Measurements from ENCODE around the gene PACS1.

The PACS1 gene

GRCh38 chr11:66189031-66189745 lies 119.1 kb downstream of the PACS1 start:
- DNase-seq = no peak

GRCh38 chr11:66190786-66191185 lies 120.7 kb downstream of the PACS1 start:
- DNase-seq = no peak

DNA sequence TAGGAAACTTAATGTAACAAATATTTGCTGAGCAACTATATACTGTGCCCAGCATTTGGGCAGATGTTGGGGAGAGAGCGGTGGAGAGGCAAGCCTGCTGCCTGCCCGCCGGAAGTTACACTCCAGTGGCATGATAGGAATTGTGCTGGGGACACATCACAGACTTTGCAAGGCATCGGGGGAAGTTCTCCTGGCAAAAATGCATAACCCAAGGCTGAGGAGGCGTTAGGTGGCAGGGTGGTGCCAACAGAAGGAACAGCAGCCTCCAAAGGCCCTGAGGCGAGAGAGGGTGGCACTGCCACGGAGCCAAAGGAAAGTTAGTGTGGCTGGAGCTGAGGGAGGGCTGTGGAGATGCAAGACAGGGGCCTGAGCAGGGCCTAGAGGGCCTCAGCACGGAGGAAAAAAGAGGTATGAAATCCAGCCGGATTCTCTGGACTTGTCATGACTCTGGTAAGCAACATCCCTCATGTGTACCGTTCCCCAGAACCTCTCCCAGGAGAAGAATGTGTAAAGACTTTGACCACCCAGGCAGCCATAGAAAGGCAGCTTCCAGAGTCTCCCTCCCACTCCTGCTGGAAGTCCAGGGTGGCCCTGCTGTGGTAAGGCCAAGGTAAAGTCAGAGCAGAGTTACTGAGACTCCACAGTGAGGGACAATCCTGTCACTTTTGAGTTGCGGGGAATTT lies 122.2 kb downstream of the PACS1 start:
- DNase-seq = no peak

DNA sequence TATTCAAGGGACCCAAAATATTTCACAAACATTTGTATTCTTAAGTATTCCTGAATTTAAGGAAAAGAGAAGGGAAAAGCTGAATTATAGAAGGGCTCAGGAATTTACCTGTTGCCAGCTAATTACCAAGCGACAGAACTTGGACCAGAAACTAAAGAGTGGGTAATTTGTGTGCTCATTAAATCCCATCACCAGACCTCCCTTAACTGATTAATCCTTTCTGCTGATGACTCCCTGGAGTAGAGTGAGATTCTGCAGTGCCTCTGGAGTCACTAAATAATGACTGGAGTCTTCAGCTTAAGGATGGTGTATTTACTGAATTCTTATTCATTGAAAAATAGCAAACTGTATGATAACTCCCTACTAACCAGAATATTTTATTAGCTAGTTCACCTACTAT lies 124.3 kb downstream of the PACS1 start:
- no peak for DNase-seq

- no peak for DNase-seq
Measured at GRCh38 chr11:66195867-66196266, 125.8 kb downstream of the PACS1 start.

GRCh38 chr11:66203847-66204246 lies 133.8 kb downstream of the PACS1 start:
- no peak for DNase-seq

- no peak for DNase-seq
Measured at GRCh38 chr11:66204412-66204811, 134.3 kb downstream of the PACS1 start.

DNA sequence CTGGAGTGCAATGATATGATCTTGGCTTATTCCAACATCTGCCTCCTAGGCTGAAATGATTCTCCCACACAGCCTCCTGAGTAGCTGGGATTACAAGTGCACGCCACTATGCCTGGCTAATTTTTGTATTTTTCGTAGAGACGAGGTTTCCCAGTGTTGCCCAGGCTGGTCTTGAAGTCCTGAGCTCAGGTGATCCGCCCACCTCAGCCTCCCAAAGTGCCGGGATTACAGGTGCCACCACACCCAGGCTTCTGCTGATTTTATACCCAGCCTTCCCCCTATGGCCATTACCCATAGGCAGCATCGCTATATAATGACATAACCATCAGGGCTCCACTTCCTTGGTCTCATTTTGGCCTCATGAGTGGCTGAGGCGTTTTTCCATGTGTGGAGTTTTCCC lies 137.7 kb downstream of the PACS1 start:
- DNase-seq = no peak

DNA sequence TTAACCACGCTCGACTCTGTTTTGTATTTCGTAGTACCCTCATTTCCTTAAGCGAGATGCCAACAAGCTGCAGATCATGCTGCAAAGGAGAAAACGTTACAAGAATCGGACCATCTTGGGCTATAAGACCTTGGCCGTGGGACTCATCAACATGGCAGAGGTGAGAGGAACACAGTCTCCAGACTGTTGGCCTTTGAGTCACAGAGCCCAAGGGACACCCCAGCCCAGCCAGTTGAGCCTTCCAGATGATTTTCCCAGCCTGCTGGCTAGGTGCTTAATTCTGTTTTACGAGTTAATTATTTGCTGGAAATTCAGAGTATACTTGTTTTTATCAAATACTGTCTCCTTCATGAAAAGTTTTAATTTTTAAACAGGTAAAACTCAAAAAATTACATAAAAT lies 141.0 kb downstream of the PACS1 start:
- no peak for DNase-seq

GRCh38 chr11:66216911-66217310 lies 146.8 kb downstream of the PACS1 start:
- no peak for DNase-seq

DNA sequence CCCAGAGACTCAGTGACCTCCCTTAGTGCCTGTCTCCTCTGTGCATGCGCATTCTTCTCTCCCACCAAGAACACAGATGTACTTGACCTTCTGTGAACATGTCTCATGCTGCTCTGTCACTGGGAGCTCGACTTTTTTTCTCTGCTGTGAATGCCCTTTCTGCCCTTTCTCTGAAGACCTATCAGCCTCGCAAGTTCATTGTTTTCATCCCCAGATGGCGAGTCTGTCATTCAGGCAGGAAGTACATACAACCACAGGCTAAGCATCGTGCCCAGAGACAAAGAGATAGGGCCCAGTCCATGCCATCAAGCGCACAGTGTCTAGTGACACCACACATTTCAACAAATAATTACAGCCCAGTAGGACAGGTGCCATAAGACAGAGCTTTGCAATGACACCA lies 148.0 kb downstream of the PACS1 start:
- no peak for DNase-seq

GRCh38 chr11:66218846-66219620 lies 149.0 kb downstream of the PACS1 start:
- DNase-seq = no peak

DNA sequence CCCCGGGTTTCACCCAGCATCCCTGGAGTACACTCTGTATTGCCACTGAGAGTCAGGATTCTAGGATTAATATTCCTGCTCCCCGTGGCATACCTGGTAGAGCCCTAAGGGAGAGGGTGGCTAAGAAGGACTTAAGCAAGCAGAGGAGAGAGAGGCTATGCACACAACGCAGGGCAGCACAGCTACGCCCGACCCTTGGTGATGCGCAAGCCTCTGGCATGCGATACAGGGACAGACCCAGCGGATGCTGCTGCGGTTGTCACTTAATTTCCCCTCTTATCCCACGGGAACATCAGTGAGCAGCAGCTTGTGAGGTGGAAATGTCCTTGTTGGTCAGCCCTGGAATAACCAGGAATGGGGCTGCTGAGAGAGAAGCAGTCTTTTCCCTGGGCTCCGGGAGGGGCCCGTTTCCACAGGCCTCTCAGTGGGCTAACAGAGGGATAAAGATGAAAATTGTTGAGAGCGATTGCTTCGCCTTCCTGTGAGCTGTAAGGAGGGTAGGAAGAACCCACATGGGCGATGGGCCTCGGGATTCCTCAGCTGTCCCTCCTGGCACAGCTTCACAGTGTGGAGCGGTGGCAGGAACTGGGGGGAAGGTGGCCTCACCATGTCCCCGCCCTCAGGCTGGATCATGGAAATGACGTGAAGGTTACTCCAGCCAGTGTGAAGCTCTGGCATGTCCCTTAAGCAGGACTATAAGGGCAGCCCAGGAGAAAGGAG lies 149.9 kb downstream of the PACS1 start:
- DNase-seq = no peak

GRCh38 chr11:66220566-66220935 lies 150.5 kb downstream of the PACS1 start:
- DNase-seq = no peak

DNA sequence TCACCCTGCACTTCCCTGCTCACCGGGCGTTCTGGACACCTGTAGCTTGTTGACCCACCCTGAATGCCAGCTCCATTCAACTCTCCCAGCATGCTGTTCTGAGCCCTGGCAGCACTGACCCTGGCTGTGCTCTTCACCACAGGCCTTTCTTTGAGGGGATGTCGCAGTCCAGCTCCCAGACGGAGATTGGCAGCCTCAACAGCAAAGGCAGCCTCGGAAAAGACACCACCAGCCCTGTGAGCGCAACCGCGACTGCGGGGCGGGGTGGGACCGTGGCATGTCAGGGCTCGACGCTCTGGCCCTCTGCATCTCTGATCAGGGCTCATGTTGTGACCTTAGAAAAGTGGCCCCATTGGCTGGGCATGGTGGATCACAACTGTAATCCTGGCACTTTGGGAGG lies 150.9 kb downstream of the PACS1 start:
- no peak for DNase-seq

- DNase-seq = no peak
Measured at GRCh38 chr11:66221726-66222236, 151.7 kb downstream of the PACS1 start.

- peak; percentile 88 for DNase-seq
Measured at GRCh38 chr11:66222358-66223149, 152.5 kb downstream of the PACS1 start.

- DNase-seq = no peak
Measured at GRCh38 chr11:66224226-66224855, 154.3 kb downstream of the PACS1 start.

DNA sequence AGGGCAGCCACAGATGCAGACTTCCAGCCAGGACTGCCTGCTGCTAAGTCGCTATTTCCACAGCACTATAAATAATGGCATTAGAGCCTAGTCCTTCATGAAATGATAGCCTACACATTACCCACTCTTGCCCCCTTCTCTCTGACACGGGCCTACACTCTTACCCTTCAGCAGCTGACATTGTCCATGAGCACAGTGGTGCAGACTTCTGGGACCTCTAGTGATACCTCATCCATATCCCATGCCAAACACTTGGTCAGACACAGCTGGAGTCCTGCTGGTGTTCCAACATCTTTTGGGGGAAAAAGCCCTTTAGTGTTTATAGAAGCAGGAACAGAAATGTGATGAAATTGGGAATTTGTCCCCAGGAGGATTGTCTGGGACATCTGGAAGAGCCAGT lies 155.0 kb downstream of the PACS1 start:
- DNase-seq = no peak

GRCh38 chr11:66226101-66226500 lies 156.0 kb downstream of the PACS1 start:
- no peak for DNase-seq

GRCh38 chr11:66227700-66228099 lies 157.6 kb downstream of the PACS1 start:
- DNase-seq = no peak

GRCh38 chr11:66228521-66228920 lies 158.4 kb downstream of the PACS1 start:
- DNase-seq = no peak
